Stimulated activated CD8-positive, alpha-beta memory T cell treated with anti-CD3 and anti-CD28 coated beads, Interleukin-15, amount 100 ng/mL, for 1 hour (primary cell): ENCODE results near the gene UTP3.
"Not testable (repeated sequence)": the region's sequence is repeated elsewhere in the genome, so short reads cannot be mapped to it uniquely, and the experiment has no call there.

Experiments
- DNase-seq: peaks from one replicate; pipeline ENCODE4 v3.0.0-alpha.2; 2020; ENCODE audit warnings: low read depth

UTP3 gene

GRCh38 chr4:70718811-70719604 lies 30.7 kb downstream of the UTP3 start:
- no peak for DNase-seq

- no peak for DNase-seq
Measured at GRCh38 chr4:70721747-70722146, 33.4 kb downstream of the UTP3 start, which contains the start of gene RUFY3. TSS of gene RUFY3 (plus strand) at chr4:70721964. CDS start at chr4:70722574, 610 bp downstream.

GRCh38 chr4:70722199-70722791 lies 34.0 kb downstream of the UTP3 start:
- no peak for DNase-seq

- no peak for DNase-seq
Measured at GRCh38 chr4:70724463-70724862, 36.1 kb downstream of the UTP3 start.

GRCh38 chr4:70725633-70726032 lies 37.3 kb downstream of the UTP3 start:
- DNase-seq, result no peak

GRCh38 chr4:70726515-70726914 lies 38.2 kb downstream of the UTP3 start:
- not testable (repeated sequence) for DNase-seq

- no peak for DNase-seq
Measured at GRCh38 chr4:70728091-70728490, 39.8 kb downstream of the UTP3 start.

GRCh38 chr4:70732878-70733277 lies 44.5 kb downstream of the UTP3 start:
- DNase-seq, result not testable (repeated sequence)

GRCh38 chr4:70734168-70734954 lies 46.0 kb downstream of the UTP3 start:
- DNase-seq, result no peak

GRCh38 chr4:70734971-70735370 lies 46.6 kb downstream of the UTP3 start:
- no peak for DNase-seq

- peak; percentile 10 for DNase-seq
Measured at GRCh38 chr4:70735915-70736314, 47.6 kb downstream of the UTP3 start.

- DNase-seq, result no peak
Measured at GRCh38 chr4:70737006-70737405, 48.7 kb downstream of the UTP3 start.

- DNase-seq, result no peak
Measured at GRCh38 chr4:70737409-70737808, 49.1 kb downstream of the UTP3 start.

GRCh38 chr4:70739496-70740337 lies 51.4 kb downstream of the UTP3 start:
- no peak for DNase-seq
